SJSA1 (cell line): Measurements from ENCODE around the gene XPR1. TPM values are rescaled to one million over a fixed set of nuclear protein-coding genes. Genes with fewer than 3 reads are reported as not detected.

ENCODE experiments used
- DNase-seq, 2 experiments: peaks; one replicate each; pipeline ENCODE4 v3.0.0-alpha.2; 2015 to 2020; ENCODE audit warnings: low spot score in 2 of 2, low read depth in 1 of 2
- H3K27ac ChIP-seq: fragments of 250-450 bp; sonication (Bioruptor Pico); 2 replicates; pipeline ENCODE4 v1.5.1; 2020; ENCODE audit warnings: mild to moderate bottlenecking, moderate library complexity
- H3K27me3 ChIP-seq: fragments of 250-450 bp; sonication (Bioruptor Pico); replicated peaks from 2 replicates; pipeline ENCODE4 v1.5.1; 2020; ENCODE audit warnings: mild to moderate bottlenecking, moderate library complexity
- H3K36me3 ChIP-seq: fragments of 250-450 bp; sonication (Bioruptor Pico); 2 replicates; pipeline ENCODE4 v1.5.1; 2020; ENCODE audit warnings: mild to moderate bottlenecking
- H3K4me1 ChIP-seq: fragments of 250-450 bp; sonication (Bioruptor Pico); replicated peaks from 2 replicates; pipeline ENCODE4 v1.6.1; 2021; ENCODE audit warnings: mild to moderate bottlenecking
- H3K4me3 ChIP-seq: fragments of 250-450 bp; sonication (Bioruptor Pico); 2 replicates; pipeline ENCODE4 v1.5.1; 2020; ENCODE audit warnings: mild to moderate bottlenecking
- H3K9me3 ChIP-seq: fragments of 250-450 bp; sonication (Bioruptor Pico); replicated peaks from 2 replicates; pipeline ENCODE4 v1.5.1; 2020; ENCODE audit warnings: mild to moderate bottlenecking
- total RNA-seq: library from RNA; depleted of rRNA; stranded (reverse); fragments of >200 nt; shearing (Covaris generic); gene quantifications from 2 replicates; pipeline ENCODE4 v1.2.3, GENCODE V29; 2014; rRNA removed

XPR1 gene
- 8.6 and 19.6 TPM in 2 replicates for total RNA-seq

DNA sequence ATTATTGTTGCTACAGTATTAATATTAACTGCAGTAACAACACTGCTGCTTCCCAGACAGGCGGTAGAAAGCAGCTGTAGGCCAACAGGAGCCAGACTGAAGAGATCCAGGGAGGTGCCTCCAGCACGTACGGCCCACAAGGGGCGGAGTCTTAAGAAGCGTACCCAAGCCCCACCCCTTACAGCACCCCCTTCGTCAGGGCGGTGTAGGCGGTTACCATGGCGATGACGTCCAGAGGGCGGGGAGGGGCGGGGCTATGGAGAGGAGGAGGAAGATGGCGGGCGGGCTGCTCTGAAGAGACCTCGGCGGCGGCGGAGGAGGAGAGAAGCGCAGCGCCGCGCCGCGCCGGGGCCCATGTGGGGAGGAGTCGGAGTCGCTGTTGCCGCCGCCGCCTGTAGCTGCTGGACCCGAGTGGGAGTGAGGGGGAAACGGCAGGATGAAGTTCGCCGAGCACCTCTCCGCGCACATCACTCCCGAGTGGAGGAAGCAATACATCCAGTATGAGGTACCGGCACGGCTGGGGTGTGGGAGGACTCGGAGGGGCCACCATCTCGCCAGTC lies at the start of gene XPR1:
TSS of gene XPR1 (plus strand) at position 257 of the 560 bp plus-strand sequence. CDS start at position 437, 180 bp downstream.
- Histone ChIP-seq H3K36me3 (peaks cover 6% of the 10 kb centered on the region), H3K27ac (peak within 1 kb of the TSS; percentile 50), H3K27me3 (no peaks in the 10 kb centered on the region), H3K4me1 (no peaks in the 10 kb centered on the region; the same call in 1 of the 2 replicates), H3K4me3 (peak within 1 kb of the TSS; percentile 94), H3K9me3 (no peaks in the 10 kb centered on the region)
- DNase-seq: peak; percentile 98 to 99

DNA sequence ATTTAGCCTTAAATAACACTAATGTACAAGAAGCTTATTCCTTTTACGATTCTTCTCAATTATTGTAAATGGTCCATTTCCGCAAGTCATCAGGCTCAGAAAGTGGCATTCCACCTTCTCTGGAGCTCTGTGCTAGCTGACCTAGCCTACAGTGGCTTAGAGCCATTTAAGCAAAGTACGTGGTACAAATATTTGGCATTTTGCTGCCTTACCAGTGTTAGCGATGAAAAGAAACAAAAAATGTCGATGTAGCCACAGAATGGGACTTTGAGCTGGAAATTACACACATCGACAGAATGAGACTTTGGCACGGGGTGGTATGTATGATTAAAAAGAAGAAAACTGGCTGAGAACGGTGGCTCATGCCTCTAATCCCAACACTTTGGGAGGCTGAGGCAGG lies 47.0 kb upstream of the XPR1 start:
- H3K9me3 ChIP-seq: no peaks in the 10 kb centered on the region
- no peak overlapping the region for H3K4me3 ChIP-seq
- no peaks in the 10 kb centered on the region for H3K4me1 ChIP-seq
- H3K27ac ChIP-seq: no peak overlapping the region
- no peak for DNase-seq
- no peaks in the 10 kb centered on the region for H3K36me3 ChIP-seq
- no peaks in the 10 kb centered on the region for H3K27me3 ChIP-seq

- H3K4me3 ChIP-seq: no peak overlapping the region
- H3K27ac ChIP-seq: no peak overlapping the region
- H3K4me1 ChIP-seq: no peaks in the 10 kb centered on the region
- no peaks in the 10 kb centered on the region for H3K36me3 ChIP-seq
- no peak for DNase-seq
- no peaks in the 10 kb centered on the region for H3K27me3 ChIP-seq
- no peaks in the 10 kb centered on the region for H3K9me3 ChIP-seq
Observed at GRCh38 chr1:180585994-180586359, 45.8 kb upstream of the XPR1 start.

GRCh38 chr1:180586671-180587155 lies 45.1 kb upstream of the XPR1 start:
- no peak overlapping the region for H3K4me3 ChIP-seq
- no peaks in the 10 kb centered on the region for H3K9me3 ChIP-seq
- H3K27me3 ChIP-seq: no peaks in the 10 kb centered on the region
- H3K36me3 ChIP-seq: no peaks in the 10 kb centered on the region
- no peak overlapping the region for H3K27ac ChIP-seq
- H3K4me1 ChIP-seq: no peaks in the 10 kb centered on the region
- no peak for DNase-seq

DNA sequence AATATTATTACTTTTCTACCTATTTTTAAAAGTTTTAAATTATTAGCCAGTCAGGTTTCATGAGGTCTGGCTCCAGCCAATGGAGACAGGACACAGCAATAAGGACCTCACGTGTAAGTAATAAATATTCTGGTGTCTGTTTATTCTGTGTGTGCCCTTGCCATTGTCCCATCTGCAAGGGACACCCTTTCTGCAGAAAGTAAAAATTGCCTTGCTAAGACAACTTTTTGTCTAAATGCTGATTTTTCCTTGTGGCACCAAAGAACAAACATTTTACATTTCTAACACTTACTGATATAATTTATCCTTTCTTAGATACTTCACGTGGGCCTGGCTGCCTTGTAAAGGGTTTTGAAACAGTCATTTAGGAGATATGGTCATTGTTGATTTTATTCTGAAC lies 43.7 kb upstream of the XPR1 start:
- Histone ChIP-seq H3K36me3 (no peaks in the 10 kb centered on the region), H3K27me3 (no peaks in the 10 kb centered on the region), H3K4me3 (no peak overlapping the region), H3K4me1 (no peaks in the 10 kb centered on the region), H3K9me3 (no peaks in the 10 kb centered on the region), H3K27ac (no peak overlapping the region)
- no peak for DNase-seq

- H3K4me1 ChIP-seq: no peaks in the 10 kb centered on the region
- no peak for DNase-seq
Observed at GRCh38 chr1:180590889-180591288, 40.9 kb upstream of the XPR1 start.

GRCh38 chr1:180593382-180593781 lies 38.4 kb upstream of the XPR1 start:
- no peaks in the 10 kb centered on the region for H3K36me3 ChIP-seq
- no peaks in the 10 kb centered on the region for H3K4me1 ChIP-seq
- DNase-seq: no peak
- no peaks in the 10 kb centered on the region for H3K9me3 ChIP-seq
- H3K4me3 ChIP-seq: no peak overlapping the region
- H3K27ac ChIP-seq: no peak overlapping the region
- H3K27me3 ChIP-seq: no peaks in the 10 kb centered on the region

More at GRCh38 chr1:180590889-180591288, 40.9 kb upstream of the XPR1 start:
- Histone ChIP-seq H3K36me3 (no peaks in the 10 kb centered on the region), H3K27ac (no peak overlapping the region), H3K9me3 (no peaks in the 10 kb centered on the region), H3K4me3 (no peak overlapping the region), H3K27me3 (no peaks in the 10 kb centered on the region)

DNA sequence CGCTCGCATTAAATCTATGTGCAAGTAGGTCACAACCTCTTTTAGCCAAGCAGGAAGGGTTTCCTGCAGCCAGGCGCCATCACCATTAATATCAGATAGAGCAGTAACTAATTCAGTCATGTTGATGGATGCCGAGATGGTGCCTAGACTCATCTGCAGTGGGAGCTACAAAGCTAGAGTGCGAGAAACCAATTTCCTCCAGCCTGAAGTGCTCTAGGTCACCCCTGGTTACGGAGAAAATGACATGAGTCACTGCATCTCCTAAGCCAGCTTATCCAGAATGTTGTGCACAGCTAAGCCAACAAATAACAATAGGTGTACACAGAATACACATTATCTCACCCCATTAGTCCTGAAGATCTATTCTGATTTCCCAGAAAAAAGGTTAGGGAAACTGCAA lies 37.1 kb upstream of the XPR1 start:
- no peaks in the 10 kb centered on the region for H3K27me3 ChIP-seq
- no peak overlapping the region for H3K4me3 ChIP-seq
- DNase-seq: no peak
- no peaks in the 10 kb centered on the region for H3K36me3 ChIP-seq
- H3K9me3 ChIP-seq: no peaks in the 10 kb centered on the region
- H3K27ac ChIP-seq: no peak overlapping the region
- H3K4me1 ChIP-seq: no peaks in the 10 kb centered on the region

DNA sequence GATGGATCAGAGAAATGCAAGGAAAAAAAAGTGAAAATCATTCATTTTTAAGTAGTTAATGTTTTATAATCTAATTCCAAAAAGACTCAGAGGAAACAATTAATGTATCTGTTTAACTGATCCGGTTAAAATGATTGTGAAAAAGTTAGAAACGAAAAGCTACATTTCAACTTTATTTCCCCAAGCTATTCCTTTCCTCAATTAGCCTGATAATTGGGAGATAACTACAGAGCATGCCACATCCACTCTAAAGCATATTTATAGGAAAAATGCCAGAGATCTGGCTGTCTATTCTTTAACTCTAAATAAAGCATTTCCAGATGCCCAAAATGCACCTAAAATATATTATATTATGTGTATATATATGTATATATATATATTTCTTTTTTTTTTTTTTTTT lies 35.9 kb upstream of the XPR1 start:
- H3K27me3 ChIP-seq: no peaks in the 10 kb centered on the region
- H3K9me3 ChIP-seq: no peaks in the 10 kb centered on the region
- H3K27ac ChIP-seq: no peak overlapping the region
- H3K4me3 ChIP-seq: no peak overlapping the region
- H3K36me3 ChIP-seq: no peaks in the 10 kb centered on the region
- no peak for DNase-seq
- H3K4me1 ChIP-seq: no peaks in the 10 kb centered on the region

DNA sequence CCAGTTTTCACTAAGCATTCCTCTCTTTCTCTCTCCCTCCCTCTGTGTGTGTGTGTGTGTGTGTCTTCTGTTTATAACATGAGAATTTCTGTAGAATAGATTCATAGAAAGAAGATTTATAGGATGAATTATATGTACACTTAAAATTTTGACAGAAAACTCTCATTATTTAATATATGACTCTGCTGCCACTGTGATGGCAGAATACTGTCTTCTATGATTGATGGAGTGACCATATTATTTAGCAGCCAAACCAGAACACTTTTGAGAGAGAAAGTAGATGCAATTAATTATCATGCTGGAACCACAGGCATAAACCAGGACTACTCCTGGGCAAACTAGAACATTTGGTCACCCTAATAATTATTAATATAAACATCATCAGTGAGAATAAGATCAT lies 34.3 kb upstream of the XPR1 start:
- Histone ChIP-seq H3K4me1 (no peaks in the 10 kb centered on the region), H3K36me3 (no peaks in the 10 kb centered on the region), H3K27me3 (no peaks in the 10 kb centered on the region), H3K4me3 (no peak overlapping the region), H3K9me3 (no peaks in the 10 kb centered on the region), H3K27ac (no peak overlapping the region)
- no peak for DNase-seq

DNA sequence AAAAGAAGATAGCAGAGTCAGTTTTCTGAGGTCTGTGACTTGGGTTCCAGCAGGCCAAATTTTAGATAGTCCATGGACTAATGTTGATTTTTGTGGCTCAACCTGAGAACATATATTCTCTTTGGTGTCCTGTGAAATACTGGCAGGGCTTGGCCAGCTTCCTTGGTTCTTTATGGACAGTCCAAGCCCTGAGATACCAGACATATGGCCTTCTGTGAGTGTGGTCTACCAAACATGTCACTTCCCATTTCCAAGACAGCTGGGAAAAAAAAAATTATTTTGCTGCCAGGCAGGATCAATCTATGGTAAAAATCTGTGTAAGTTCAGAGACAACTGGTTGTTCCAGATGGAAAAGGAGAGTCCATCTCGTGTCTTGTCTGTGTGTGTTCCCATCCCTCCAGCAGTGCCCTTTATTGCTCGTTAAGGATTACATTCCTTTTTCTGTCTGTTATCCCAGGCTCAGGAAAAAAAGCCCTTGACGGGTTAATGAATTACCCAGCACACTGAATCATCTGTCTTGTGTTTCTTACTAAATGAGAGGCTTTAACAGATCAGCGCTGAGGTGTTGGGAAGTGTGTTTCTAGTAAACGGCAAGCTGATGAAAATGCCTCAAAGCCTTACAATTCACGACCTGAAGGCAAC lies 33.4 kb upstream of the XPR1 start:
- DNase-seq: no peak
- H3K36me3 ChIP-seq: no peaks in the 10 kb centered on the region
- no peak overlapping the region for H3K27ac ChIP-seq
- H3K4me1 ChIP-seq: no peaks in the 10 kb centered on the region
- no peaks in the 10 kb centered on the region for H3K27me3 ChIP-seq
- H3K4me3 ChIP-seq: no peak overlapping the region
- no peaks in the 10 kb centered on the region for H3K9me3 ChIP-seq

DNA sequence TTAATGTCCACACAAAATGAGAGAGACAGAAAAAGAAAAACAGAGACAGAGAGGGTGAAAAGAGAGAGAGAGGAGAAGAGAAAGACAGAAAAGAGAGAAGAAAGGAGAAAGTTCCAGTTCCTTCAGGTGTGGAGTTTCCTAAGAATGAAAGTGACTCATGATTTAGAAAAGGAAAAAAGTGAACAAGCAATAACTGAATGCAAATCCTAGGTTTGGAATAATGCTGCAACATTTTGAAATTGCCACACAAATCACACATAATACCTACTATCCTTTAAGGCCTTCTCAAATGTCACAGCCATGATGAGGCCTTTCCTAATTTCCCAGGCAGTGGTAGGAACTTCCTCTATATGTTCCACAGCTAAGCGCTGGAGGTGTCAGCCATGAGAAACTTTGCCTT lies 31.5 kb upstream of the XPR1 start:
- Histone ChIP-seq H3K4me1 (no peaks in the 10 kb centered on the region), H3K36me3 (no peaks in the 10 kb centered on the region), H3K4me3 (no peak overlapping the region), H3K27me3 (no peaks in the 10 kb centered on the region), H3K27ac (no peak overlapping the region), H3K9me3 (no peaks in the 10 kb centered on the region)
- DNase-seq: no peak

- no peak for DNase-seq
- Histone ChIP-seq H3K27me3 (no peaks in the 10 kb centered on the region), H3K4me1 (no peaks in the 10 kb centered on the region), H3K36me3 (no peaks in the 10 kb centered on the region), H3K4me3 (no peak overlapping the region), H3K27ac (no peak overlapping the region), H3K9me3 (no peaks in the 10 kb centered on the region)
Observed at GRCh38 chr1:180601512-180601911, 30.3 kb upstream of the XPR1 start.

DNA sequence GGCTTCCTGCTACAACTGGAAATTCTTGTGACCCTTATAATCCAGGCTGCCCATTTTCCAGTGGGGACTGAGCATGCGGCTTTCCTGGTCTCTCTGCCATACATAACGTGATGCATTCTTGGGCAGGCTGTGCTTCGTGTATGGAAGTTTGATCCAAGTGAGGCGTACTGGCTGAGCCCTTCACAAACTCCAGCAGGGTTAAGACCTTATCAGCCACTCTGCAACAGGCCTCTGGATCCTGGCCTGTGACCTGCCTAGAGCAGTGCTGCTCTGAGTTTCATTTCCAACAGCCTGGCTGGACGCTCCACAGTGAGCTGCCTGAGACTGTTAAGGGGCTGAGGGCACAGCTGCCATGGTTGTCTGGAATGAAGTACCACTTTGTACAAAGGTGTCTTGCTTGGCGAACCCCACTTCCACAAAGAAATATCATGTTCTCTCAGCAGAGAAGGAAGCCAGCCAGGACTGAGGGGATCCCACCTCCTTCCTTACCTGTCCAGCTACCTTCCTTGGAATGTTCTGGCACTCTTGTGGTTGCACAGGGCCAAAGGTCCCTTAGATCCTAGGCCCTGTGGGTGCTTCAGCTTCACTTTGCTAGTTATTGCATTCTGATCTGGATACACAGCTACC lies 28.5 kb upstream of the XPR1 start:
- H3K27me3 ChIP-seq: no peaks in the 10 kb centered on the region
- H3K27ac ChIP-seq: no peak overlapping the region
- no peak overlapping the region for H3K4me3 ChIP-seq
- no peaks in the 10 kb centered on the region for H3K4me1 ChIP-seq
- H3K36me3 ChIP-seq: no peaks in the 10 kb centered on the region
- no peaks in the 10 kb centered on the region for H3K9me3 ChIP-seq
- no peak for DNase-seq
